Panc1 (cell line): ENCODE measurements around the gene NKX6-2. TPM values are rescaled to one million over a fixed set of nuclear protein-coding genes. Genes with fewer than 3 reads are reported as not detected.

Source experiments
- ATAC-seq: fragments of 200-7000 bp; cut with Tn5 transposase; 2 replicates; pipeline ENCODE4 v1.9.1; 2020; ENCODE audit warnings: mild to moderate bottlenecking, moderate library complexity
- BruUV-seq: library from RNA; stranded (reverse); fragments of 400-500 nt; replicated peaks from 2 replicates; lab custom pipeline; 2021; lab: Mats Ljungman, UMichigan
- CTCF ChIA-PET: fragments of 300-600 bp; sonication (Branson Sonifier 250); formaldehyde crosslinking; loops from one replicate; lab custom pipeline; 2022; ENCODE audit warnings: antibody characterized with exemption; lab: Charles Lee
- POLR2A ChIA-PET: fragments of 300-600 bp; sonication (Branson Sonifier 250); formaldehyde crosslinking; loops from one replicate; lab custom pipeline; 2022; ENCODE audit warnings: antibody characterized with exemption; lab: Charles Lee
- DNase-seq: peaks from one replicate; pipeline ENCODE4 v3.0.0-alpha.2; 2010; ENCODE audit warnings: low read depth, low spot score
- H3K27ac ChIP-seq: 2 replicates; pipeline ENCODE4 v1.5.1; 2011; ENCODE audit warnings: mild to moderate bottlenecking, low read length, inconsistent platforms
- H3K27me3 ChIP-seq: fragments of 200-500 bp; sonication (Bioruptor generic); 2 replicates; pipeline ENCODE4 v1.6.0; 2014; ENCODE audit warnings: low read length, inconsistent platforms; ENCODE audit not compliant: control insufficient read depth, insufficient read depth
- H3K36me3 ChIP-seq: fragments of 200-500 bp; sonication (Bioruptor generic); 2 replicates; pipeline ENCODE4 v1.5.1; 2014; ENCODE audit warnings: inconsistent platforms, mild to moderate bottlenecking, low read length, moderate library complexity; ENCODE audit not compliant: control insufficient read depth, insufficient read depth
- H3K4me1 ChIP-seq: 2 replicates; pipeline ENCODE4 v1.5.1; 2011; ENCODE audit warnings: inconsistent platforms, mild to moderate bottlenecking, low read length, moderate library complexity; ENCODE audit not compliant: control insufficient read depth, insufficient read depth
- H3K4me3 ChIP-seq, 2 experiments: 2 replicates each; pipeline ENCODE4 v1.5.1; 2011 to 2012; ENCODE audit warnings: low read depth in 2 of 2, low read length in 2 of 2, mild to moderate bottlenecking in 2 of 2, inconsistent platforms in 1 of 2, moderate library complexity in 1 of 2
- H3K9me3 ChIP-seq: fragments of 200-500 bp; sonication (Bioruptor generic); 2 replicates; pipeline ENCODE4 v1.5.1; 2014; ENCODE audit warnings: low read depth, mild to moderate bottlenecking, inconsistent platforms, low read length, moderate library complexity; ENCODE audit not compliant: control insufficient read depth, insufficient read depth
- POLR2AphosphoS5 ChIP-seq: IDR thresholded peaks from 2 replicates; pipeline ENCODE4 v1.6.1; 2012; ENCODE audit warnings: mild to moderate bottlenecking, low read depth, low read length, moderate library complexity
- REST ChIP-seq, 2 experiments: IDR thresholded peaks; 2 replicates each; pipeline ENCODE4 v1.6.1; 2011 to 2012; ENCODE audit warnings: low read depth in 2 of 2, control low read depth in 1 of 2, low read length in 1 of 2, mild to moderate bottlenecking in 1 of 2, moderate library complexity in 1 of 2; ENCODE audit not compliant: insufficient read depth in 1 of 2
- SIN3A ChIP-seq: IDR thresholded peaks from 2 replicates; pipeline ENCODE4 v1.6.1; 2012; ENCODE audit warnings: low read depth, mild to moderate bottlenecking, low read length, moderate library complexity, borderline replicate concordance; ENCODE audit not compliant: insufficient read depth
- TCF7L2 ChIP-seq: IDR thresholded peaks from 2 replicates; pipeline ENCODE4 v1.6.1; 2011; ENCODE audit warnings: mild to moderate bottlenecking, low read depth, low read length, inconsistent platforms
- in situ Hi-C: cut with HindIII; loops from 2 replicates; pipeline ENCODE4 v1.10.0; 2016; ENCODE audit warnings: low sequenced_read_pairs, low pct_unique_long_range_greater_than_20kb
- intact Hi-C: fragments of 100-400 bp; cut with micrococcal nuclease; formaldehyde crosslinking; loops from one replicate; pipeline ENCODE4 v1.10.0; 2022; ENCODE audit not compliant: unreplicated experiment
- total RNA-seq: library from RNA; stranded (reverse); gene quantifications from one replicate; pipeline ENCODE4 v1.2.1, GENCODE V29; 2021; ENCODE audit not compliant: unreplicated experiment
- TF ChIP-seq, protein P1 (sequence below): fragments of 450-650 bp; IDR thresholded peaks from 2 replicates; pipeline ENCODE4 v1.5.1; 2017; ENCODE audit warnings: mild to moderate bottlenecking

Gene NKX6-2
- total RNA-seq, 1 experiment from 2014 or later, result 1.6 TPM

DNA sequence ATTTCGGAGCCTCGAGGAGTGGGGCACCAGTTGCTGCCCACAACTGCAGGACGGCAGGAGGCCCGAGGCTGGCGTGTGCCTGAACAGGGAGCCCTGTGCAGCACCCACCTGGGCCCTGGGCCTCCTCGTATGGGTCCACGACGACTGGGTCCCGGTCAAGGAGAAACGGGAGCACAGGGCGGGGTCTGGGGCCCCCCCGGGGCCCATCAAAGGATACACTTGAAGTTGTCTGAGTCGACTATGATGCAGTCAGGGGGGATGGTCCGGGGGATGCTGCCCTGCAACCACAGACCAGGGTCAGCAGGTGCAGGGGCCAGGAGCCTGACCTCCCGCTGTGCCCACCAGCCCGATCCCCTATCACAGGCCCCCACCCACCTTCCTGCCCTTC, 28.5 kb upstream of the NKX6-2 start:
- ATAC-seq, result no peak
- ChIA-PET CTCF (no interaction called here), POLR2A (no interaction called here)
- TF ChIP-seq REST (IDR thresholded peaks at IDR 0.05; ENCODE audit: insufficient read depth in 1 of 2, low read depth in 2 of 2, low read length in 1 of 2) (no peak), POLR2AphosphoS5 (no peak), TCF7L2 (no peak), SIN3A (no peak)
- TF ChIP-seq, protein P1, sequence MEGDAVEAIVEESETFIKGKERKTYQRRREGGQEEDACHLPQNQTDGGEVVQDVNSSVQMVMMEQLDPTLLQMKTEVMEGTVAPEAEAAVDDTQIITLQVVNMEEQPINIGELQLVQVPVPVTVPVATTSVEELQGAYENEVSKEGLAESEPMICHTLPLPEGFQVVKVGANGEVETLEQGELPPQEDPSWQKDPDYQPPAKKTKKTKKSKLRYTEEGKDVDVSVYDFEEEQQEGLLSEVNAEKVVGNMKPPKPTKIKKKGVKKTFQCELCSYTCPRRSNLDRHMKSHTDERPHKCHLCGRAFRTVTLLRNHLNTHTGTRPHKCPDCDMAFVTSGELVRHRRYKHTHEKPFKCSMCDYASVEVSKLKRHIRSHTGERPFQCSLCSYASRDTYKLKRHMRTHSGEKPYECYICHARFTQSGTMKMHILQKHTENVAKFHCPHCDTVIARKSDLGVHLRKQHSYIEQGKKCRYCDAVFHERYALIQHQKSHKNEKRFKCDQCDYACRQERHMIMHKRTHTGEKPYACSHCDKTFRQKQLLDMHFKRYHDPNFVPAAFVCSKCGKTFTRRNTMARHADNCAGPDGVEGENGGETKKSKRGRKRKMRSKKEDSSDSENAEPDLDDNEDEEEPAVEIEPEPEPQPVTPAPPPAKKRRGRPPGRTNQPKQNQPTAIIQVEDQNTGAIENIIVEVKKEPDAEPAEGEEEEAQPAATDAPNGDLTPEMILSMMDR, result no peak
- no peak overlapping the region for H3K27ac ChIP-seq
- H3K9me3 ChIP-seq, result peaks cover 2% of the 10 kb centered on the region; the same call in 1 of the 2 replicates
- no peaks in the 10 kb centered on the region for H3K27me3 ChIP-seq
- in situ Hi-C loops, result no loop called here
- no peak for DNase-seq
- BruUV-seq, result no TSS peak
- H3K36me3 ChIP-seq, result no peaks in the 10 kb centered on the region
- H3K4me3 ChIP-seq, result no peak overlapping the region
- intact Hi-C loops, result no loop called here
- H3K4me1 ChIP-seq, result no peaks in the 10 kb centered on the region

DNA sequence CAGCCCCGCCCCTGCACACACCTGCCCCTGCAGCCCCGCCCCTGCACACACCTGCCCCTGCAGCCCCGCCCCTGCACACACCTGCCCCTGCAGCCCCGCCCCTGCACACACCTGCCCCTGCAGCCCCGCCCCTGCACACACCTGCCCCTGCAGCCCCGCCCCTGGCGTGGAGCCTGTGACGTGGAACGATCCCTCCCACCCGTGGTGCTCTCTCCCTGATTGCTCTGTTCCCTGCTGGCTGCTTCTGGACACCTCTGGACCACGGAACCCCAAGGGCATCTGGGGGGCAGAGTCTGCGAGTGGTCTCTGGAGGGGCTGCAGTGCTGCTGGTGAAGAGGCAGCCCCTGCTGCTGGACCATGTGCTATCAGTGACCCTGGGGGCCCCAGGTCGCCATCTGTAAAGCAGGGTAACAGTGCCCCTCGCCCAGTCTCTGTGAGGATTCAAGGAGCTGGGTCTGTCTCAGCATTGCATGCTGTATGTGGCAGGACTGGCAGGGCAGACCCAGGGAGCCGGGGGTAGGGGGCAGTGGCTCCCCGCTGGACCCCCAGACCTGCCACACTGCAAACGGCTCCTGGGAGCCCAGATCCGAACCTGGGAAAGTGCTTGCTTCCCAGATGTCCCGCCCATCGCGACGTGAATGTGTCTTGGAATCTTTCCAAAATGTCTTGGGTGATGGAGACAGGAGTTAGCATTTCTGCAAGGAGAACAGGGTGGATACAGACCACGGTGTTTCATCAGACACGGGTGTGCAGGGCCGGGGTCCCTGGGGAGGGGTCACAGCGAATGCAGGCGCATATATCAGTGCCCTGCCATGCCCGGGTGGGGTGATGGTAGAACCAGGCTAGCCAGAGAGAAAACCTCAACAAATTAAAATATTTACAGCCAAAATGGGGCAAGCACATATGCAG, 27.9 kb upstream of the NKX6-2 start:
- TF ChIP-seq, protein P1, result no peak
- TF ChIP-seq TCF7L2 (no peak), SIN3A (no peak), POLR2AphosphoS5 (no peak), REST (IDR thresholded peaks at IDR 0.05; ENCODE audit: insufficient read depth in 1 of 2, low read depth in 2 of 2, low read length in 1 of 2) (no peak)
- Histone ChIP-seq H3K27me3 (no peaks in the 10 kb centered on the region), H3K9me3 (no peaks in the 10 kb centered on the region), H3K27ac (no peak overlapping the region), H3K36me3 (no peaks in the 10 kb centered on the region), H3K4me3 (no peak overlapping the region), H3K4me1 (no peaks in the 10 kb centered on the region)
- intact Hi-C loops, result no loop called here
- ATAC-seq, result no peak
- ChIA-PET POLR2A (no interaction called here), CTCF (no interaction called here)
- in situ Hi-C loops, result no loop called here
- no peak for DNase-seq
- BruUV-seq, result no TSS peak
